CD4-positive, CD25-positive, alpha-beta regulatory T cell (primary cell): ENCODE measurements around the gene CD3E. TPM values are rescaled to one million over a fixed set of nuclear protein-coding genes. Genes with fewer than 3 reads are reported as not detected.
"Not testable (repeated sequence)": the region's sequence is repeated elsewhere in the genome, so short reads cannot be mapped to it uniquely, and the experiment has no call there.

Source experiments
- ATAC-seq, 2 donors: fragments of 150-1000 bp; cut with Tn5 transposase; one replicate each; pipeline ENCODE4 v1.10.0; 2021; ENCODE audit warnings: low read depth in 2 of 2, moderate number of reproducible peaks in 2 of 2, moderate library complexity in 1 of 2
- DNase-seq, 3 donors: peaks; one replicate each; pipeline versions ENCODE4 v3.0.0 to v3.0.0-alpha.2; 2012 to 2022; ENCODE audit warnings: mixed read lengths in 1 of 3
- H3K27ac ChIP-seq: one replicate; pipeline ENCODE4 v1.7.0; 2013; ENCODE audit warnings: mild to moderate bottlenecking, low read length; ENCODE audit not compliant: insufficient read depth, poor library complexity, severe bottlenecking
- H3K27me3 ChIP-seq: one replicate; pipeline ENCODE4 v1.7.0; 2013; ENCODE audit warnings: low read length; ENCODE audit not compliant: control insufficient read depth, insufficient read depth
- H3K36me3 ChIP-seq: one replicate; pipeline ENCODE4 v1.7.0; 2013; ENCODE audit warnings: mild to moderate bottlenecking, low read length, moderate library complexity; ENCODE audit not compliant: control insufficient read depth, insufficient read depth
- H3K4me1 ChIP-seq: 2 replicates; pipeline ENCODE4 v1.7.0; 2013; ENCODE audit warnings: mild to moderate bottlenecking, low read length; ENCODE audit not compliant: insufficient read depth, control insufficient read depth, poor library complexity, severe bottlenecking
- H3K4me3 ChIP-seq: one replicate; pipeline ENCODE4 v1.7.0; 2013; ENCODE audit warnings: low read depth, mild to moderate bottlenecking, low read length, moderate library complexity
- H3K9me3 ChIP-seq, 2 experiments: 1 replicate in 1 of 2; 2 replicates in 1 of 2; pipeline ENCODE4 v1.7.0; 2013; ENCODE audit warnings: low read length in 2 of 2, mild to moderate bottlenecking in 1 of 2, moderate library complexity in 1 of 2; ENCODE audit not compliant: control insufficient read depth in 2 of 2
- H3K27ac Mint-ChIP-seq, 3 donors: one replicate each; pipeline ENCODE4 v1.8.0; 2020 to 2022; ENCODE audit warnings: mild to moderate bottlenecking in 3 of 3, mixed read lengths in 3 of 3, moderate library complexity in 2 of 3
- H3K27me3 Mint-ChIP-seq: one replicate; pipeline ENCODE4 v1.8.0; 2022; ENCODE audit warnings: mild to moderate bottlenecking, mixed read lengths
- H3K36me3 Mint-ChIP-seq: one replicate; pipeline ENCODE4 v1.8.0; 2020; ENCODE audit warnings: mixed read lengths
- H3K4me1 Mint-ChIP-seq, 4 donors: one replicate each; pipeline ENCODE4 v1.8.0; 2020 to 2022; ENCODE audit warnings: mixed read lengths in 4 of 4, mild to moderate bottlenecking in 1 of 4
- H3K4me3 Mint-ChIP-seq, 4 donors: one replicate each; pipeline ENCODE4 v1.8.0; 2020 to 2022; ENCODE audit warnings: mild to moderate bottlenecking in 4 of 4, mixed read lengths in 4 of 4, moderate library complexity in 3 of 4
- H3K9me3 Mint-ChIP-seq, 7 donors: one replicate each; pipeline ENCODE4 v1.8.0; 2020 to 2022; ENCODE audit warnings: mixed read lengths in 7 of 7, mild to moderate bottlenecking in 3 of 7, moderate library complexity in 2 of 7
- polyA plus RNA-seq, 4 donors: library from polyadenylated mRNA; unstranded; fragments of 300-500 nt; fragmentation: Illumina TruSeq; gene quantifications; one replicate each; pipeline ENCODE4 v1.2.3, GENCODE V29; 2021
- total RNA-seq: library from RNA; stranded (reverse); gene quantifications from one replicate; pipeline ENCODE4 v1.2.3, GENCODE V29; 2022

Gene CD3E
- total and polyA plus RNA-seq, 5 donors from 2014 or later = 585 to 823 (median 751) TPM

GRCh38 chr11:118306556-118306955 is 2.0 kb downstream of the CD3E start:
- Histone ChIP-seq H3K27ac (peak overlapping the region; percentile 89), H3K4me3 (peak overlapping the region; percentile 98), H3K36me3 (peaks cover 27% of the 10 kb centered on the region), H3K27me3 (no peaks in the 10 kb centered on the region), H3K9me3 (no peaks in the 10 kb centered on the region), H3K4me1 (peaks cover 75% of the 10 kb centered on the region)
- DNase-seq (peak in 1 of 3 donors; percentile 43), ATAC-seq (no peak)
- H3K36me3 Mint-ChIP-seq = peaks cover 48% of the 10 kb centered on the region
- peaks cover 20 to 86% (median 56%) of the 10 kb centered on the region in 4 donors for H3K4me1 Mint-ChIP-seq
- peaks cover 5% of the 10 kb centered on the region for H3K27me3 Mint-ChIP-seq
- no peaks in the 10 kb centered on the region for H3K9me3 Mint-ChIP-seq
- peak overlapping the region; percentile 86 to 100 (median 99) for H3K4me3 Mint-ChIP-seq
- peak overlapping the region; percentile 75 to 99 (median 87) for H3K27ac Mint-ChIP-seq

- H3K27me3 Mint-ChIP-seq, H3K9me3 Mint-ChIP-seq, H3K27me3 ChIP-seq, DNase-seq, ATAC-seq, H3K9me3 ChIP-seq: not testable (repeated sequence)
- peaks cover 85% of the 10 kb centered on the region for H3K4me1 ChIP-seq
- peaks cover 52% of the 10 kb centered on the region for H3K36me3 ChIP-seq
- peak overlapping the region; percentile 86 to 100 (median 99) for H3K4me3 Mint-ChIP-seq
- peak overlapping the region; percentile 71 for H3K4me3 ChIP-seq
- H3K27ac ChIP-seq = peak overlapping the region; percentile 58
- H3K4me1 Mint-ChIP-seq = peaks cover 20 to 85% (median 67%) of the 10 kb centered on the region in 4 donors
- H3K27ac Mint-ChIP-seq = peak overlapping the region; percentile 75 to 99 (median 87)
- H3K36me3 Mint-ChIP-seq = peaks cover 67% of the 10 kb centered on the region
Measured at GRCh38 chr11:118308995-118309528, 4.5 kb downstream of the CD3E start.

GRCh38 chr11:118310271-118310670 is 5.7 kb downstream of the CD3E start:
- Mint-ChIP-seq H3K27ac (peak overlapping the region; percentile 87 to 99 (median 89)), H3K4me1 (peaks cover 22 to 89% (median 69%) of the 10 kb centered on the region in 4 donors), H3K27me3 (no peaks in the 10 kb centered on the region), H3K4me3 (peak overlapping the region; percentile 12 to 53 (median 29)), H3K36me3 (peaks cover 70% of the 10 kb centered on the region), H3K9me3 (no peaks in the 10 kb centered on the region)
- DNase-seq (no peak), ATAC-seq (no peak)
- H3K36me3 ChIP-seq = peaks cover 60% of the 10 kb centered on the region
- H3K4me1 ChIP-seq = peaks cover 88% of the 10 kb centered on the region
- peak overlapping the region; percentile 47 for H3K4me3 ChIP-seq
- H3K27ac ChIP-seq = peak overlapping the region; percentile 80
- no peaks in the 10 kb centered on the region for H3K27me3 ChIP-seq
- no peaks in the 10 kb centered on the region for H3K9me3 ChIP-seq

GRCh38 chr11:118310781-118311485 is 6.4 kb downstream of the CD3E start:
- ATAC-seq (no peak), DNase-seq (no peak)
- Mint-ChIP-seq H3K36me3 (peaks cover 71% of the 10 kb centered on the region), H3K27me3 (no peaks in the 10 kb centered on the region), H3K4me1 (peaks cover 26 to 92% (median 71%) of the 10 kb centered on the region in 4 donors), H3K4me3 (peak overlapping the region; percentile 12 to 72 (median 58)), H3K27ac (peak overlapping the region; percentile 85 to 99 (median 93)), H3K9me3 (no peaks in the 10 kb centered on the region)
- H3K9me3 ChIP-seq = no peaks in the 10 kb centered on the region
- peaks cover 60% of the 10 kb centered on the region for H3K36me3 ChIP-seq
- H3K27me3 ChIP-seq = no peaks in the 10 kb centered on the region
- peak overlapping the region; percentile 80 for H3K27ac ChIP-seq
- H3K4me1 ChIP-seq = peaks cover 89% of the 10 kb centered on the region
- peak overlapping the region; percentile 47 for H3K4me3 ChIP-seq

- Mint-ChIP-seq H3K9me3 (no peaks in the 10 kb centered on the region), H3K4me3 (peak overlapping the region; percentile 12 to 72 (median 66)), H3K27me3 (no peaks in the 10 kb centered on the region), H3K27ac (peak overlapping the region; percentile 85 to 99 (median 94)), H3K36me3 (peaks cover 72% of the 10 kb centered on the region), H3K4me1 (peaks cover 26 to 96% (median 75%) of the 10 kb centered on the region in 4 donors)
- Histone ChIP-seq H3K27ac (peak overlapping the region; percentile 80), H3K4me3 (peak overlapping the region; percentile 13), H3K9me3 (no peaks in the 10 kb centered on the region), H3K36me3 (peaks cover 60% of the 10 kb centered on the region), H3K27me3 (no peaks in the 10 kb centered on the region), H3K4me1 (peaks cover 89% of the 10 kb centered on the region)
- DNase-seq (peak in 2 of 3 donors; percentile 32 to 64), ATAC-seq (peak; percentile 38 to 62)
Measured at GRCh38 chr11:118311518-118311917, 7.0 kb downstream of the CD3E start.

GRCh38 chr11:118312328-118312727 is 7.8 kb downstream of the CD3E start:
- peak overlapping the region in 3 of 4 donors; percentile 12 to 66 (median 21) for H3K4me3 Mint-ChIP-seq
- no peak for DNase-seq
- peaks cover 57% of the 10 kb centered on the region for H3K36me3 ChIP-seq

GRCh38 chr11:118313242-118313641 is 8.7 kb downstream of the CD3E start:
- ATAC-seq (no peak), DNase-seq (no peak)
- H3K27me3 ChIP-seq = no peaks in the 10 kb centered on the region
- peaks cover 89% of the 10 kb centered on the region for H3K4me1 ChIP-seq
- peak overlapping the region; percentile 54 to 99 (median 96) for H3K27ac Mint-ChIP-seq
- H3K36me3 ChIP-seq = peaks cover 48% of the 10 kb centered on the region
- no peak overlapping the region for H3K4me3 ChIP-seq
- H3K4me3 Mint-ChIP-seq = peak overlapping the region in 1 of 4 donors; percentile 75
- peaks cover 25 to 92% (median 71%) of the 10 kb centered on the region in 4 donors for H3K4me1 Mint-ChIP-seq
- no peaks in the 10 kb centered on the region for H3K9me3 Mint-ChIP-seq
- no peaks in the 10 kb centered on the region for H3K9me3 ChIP-seq
- peak overlapping the region; percentile 80 for H3K27ac ChIP-seq
- no peaks in the 10 kb centered on the region for H3K27me3 Mint-ChIP-seq
- peaks cover 60% of the 10 kb centered on the region for H3K36me3 Mint-ChIP-seq

More at GRCh38 chr11:118312328-118312727, 7.8 kb downstream of the CD3E start:
- Mint-ChIP-seq H3K36me3 (peaks cover 67% of the 10 kb centered on the region), H3K27ac (peak overlapping the region; percentile 86 to 99 (median 94)), H3K27me3 (no peaks in the 10 kb centered on the region), H3K4me1 (peaks cover 27 to 96% (median 76%) of the 10 kb centered on the region in 4 donors), H3K9me3 (no peaks in the 10 kb centered on the region)
- no peak for ATAC-seq
- Histone ChIP-seq H3K4me3 (peak overlapping the region; percentile 13), H3K4me1 (peaks cover 89% of the 10 kb centered on the region), H3K27ac (peak overlapping the region; percentile 80), H3K9me3 (no peaks in the 10 kb centered on the region), H3K27me3 (no peaks in the 10 kb centered on the region)
